Fibroblast of skin of left biceps (primary cell): ENCODE results near the gene FNDC1.
"Not testable (repeated sequence)": the region's sequence is repeated elsewhere in the genome, so short reads cannot be mapped to it uniquely, and the experiment has no call there.

Source experiments
- DNase-seq, 2 experiments: peaks; one replicate each; pipeline ENCODE4 v3.0.0-alpha.2; 2013; ENCODE audit warnings: low read depth in 2 of 2

Gene FNDC1

GRCh38 chr6:159259441-159260125, 90.4 kb downstream of the FNDC1 start:
- no peak for DNase-seq

GRCh38 chr6:159260208-159260607, 91.0 kb downstream of the FNDC1 start:
- DNase-seq: no peak

DNA sequence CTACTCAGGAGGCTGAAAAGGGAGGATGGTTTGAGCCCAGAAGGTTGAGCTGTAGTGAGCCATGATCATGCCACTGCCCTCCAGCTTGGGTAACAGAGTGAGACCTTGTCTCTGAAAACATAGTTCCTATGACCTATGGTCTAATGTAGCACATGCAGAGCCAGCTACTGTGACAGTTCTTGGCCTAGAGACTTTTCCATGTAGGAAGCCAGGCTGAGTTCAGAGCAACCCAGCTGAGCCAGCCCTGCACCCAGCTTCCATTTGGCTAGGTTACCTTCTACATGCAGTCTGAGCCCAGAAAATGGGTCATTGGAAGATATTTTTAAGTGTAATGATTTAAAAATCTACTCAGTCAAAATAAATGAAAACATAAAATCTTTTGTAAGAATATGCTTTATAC, 92.8 kb downstream of the FNDC1 start:
- DNase-seq: no peak

GRCh38 chr6:159262586-159262985, 93.4 kb downstream of the FNDC1 start:
- DNase-seq: no peak

DNA sequence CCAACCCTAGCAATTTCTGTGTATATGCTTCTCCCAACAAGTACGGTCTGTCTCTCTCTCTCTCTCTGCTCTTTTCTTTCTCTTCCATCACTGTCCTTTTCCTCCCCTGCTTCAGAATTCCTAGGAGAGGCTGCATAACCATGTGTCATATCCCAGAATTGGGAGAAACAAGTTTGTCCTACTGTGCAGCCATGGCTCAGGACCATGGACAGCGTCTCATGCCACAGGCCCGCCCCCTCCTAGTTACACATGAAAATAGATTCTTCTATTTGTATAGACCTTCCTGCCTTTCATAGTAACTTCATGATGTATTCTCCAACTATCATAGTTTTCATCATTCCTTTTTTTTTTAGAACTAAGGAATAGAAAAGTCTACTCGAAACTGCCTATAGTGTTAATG, 98.0 kb downstream of the FNDC1 start:
- no peak for DNase-seq

DNA sequence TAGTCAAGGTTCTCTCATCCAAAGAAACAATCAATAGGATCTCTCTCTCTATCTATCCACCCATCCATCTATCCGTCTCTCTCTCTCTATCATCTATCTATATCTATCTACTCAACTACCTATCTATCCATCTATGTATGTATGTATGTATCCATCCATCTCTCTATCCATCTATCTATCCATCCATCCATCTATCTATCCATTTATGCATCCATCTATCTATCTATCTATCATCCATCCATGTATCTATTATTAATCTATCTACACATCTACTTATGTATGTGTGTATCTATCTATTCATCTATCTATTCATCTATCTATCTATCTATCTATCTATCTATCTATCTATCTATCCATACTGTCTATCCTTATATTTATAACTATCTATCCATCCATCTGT, 99.3 kb downstream of the FNDC1 start:
- no peak for DNase-seq

DNA sequence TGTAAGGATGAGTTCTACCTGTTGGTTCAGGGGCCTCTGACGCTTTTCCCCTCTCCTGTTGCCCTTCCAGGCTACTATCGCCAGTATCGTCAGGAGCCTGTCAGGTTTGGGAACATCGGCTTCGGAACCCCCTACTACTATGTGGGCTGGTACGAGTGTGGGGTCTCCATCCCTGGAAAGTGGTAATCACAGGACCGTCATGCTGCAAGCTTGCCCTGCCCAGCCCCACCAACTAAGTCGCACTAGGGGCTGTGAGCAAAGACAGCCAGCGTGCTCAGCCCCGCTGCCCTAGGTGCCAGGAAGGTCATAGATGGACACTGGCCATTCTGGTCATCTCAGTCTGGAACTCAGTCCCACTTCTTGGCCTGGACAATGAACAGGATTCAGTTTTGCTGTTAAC, 102.1 kb downstream of the FNDC1 start:
- no peak for DNase-seq

GRCh38 chr6:159278626-159279025, 109.4 kb downstream of the FNDC1 start:
- no peak for DNase-seq

- DNase-seq: no peak
Observed at GRCh38 chr6:159279790-159280277, 110.6 kb downstream of the FNDC1 start.

DNA sequence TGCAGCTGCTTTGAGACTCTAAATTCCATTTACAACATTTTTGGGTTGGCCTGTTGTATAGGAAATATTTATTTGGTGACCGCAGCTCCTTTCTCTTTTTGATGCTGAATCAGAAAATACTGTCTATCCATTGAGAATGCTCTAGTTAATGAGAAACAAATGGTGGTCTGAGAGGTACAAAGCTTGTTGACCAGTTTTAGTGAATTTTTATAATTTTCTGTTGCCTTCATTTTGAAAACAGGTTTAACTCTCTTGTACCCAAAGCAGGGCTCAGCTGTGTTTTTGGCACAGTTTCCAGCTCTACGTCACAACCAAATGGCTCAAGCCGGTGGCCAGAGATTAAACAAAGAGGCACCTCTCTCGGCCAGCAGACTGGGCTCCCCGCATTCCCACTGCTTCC, 113.2 kb downstream of the FNDC1 start:
- DNase-seq: no peak

DNA sequence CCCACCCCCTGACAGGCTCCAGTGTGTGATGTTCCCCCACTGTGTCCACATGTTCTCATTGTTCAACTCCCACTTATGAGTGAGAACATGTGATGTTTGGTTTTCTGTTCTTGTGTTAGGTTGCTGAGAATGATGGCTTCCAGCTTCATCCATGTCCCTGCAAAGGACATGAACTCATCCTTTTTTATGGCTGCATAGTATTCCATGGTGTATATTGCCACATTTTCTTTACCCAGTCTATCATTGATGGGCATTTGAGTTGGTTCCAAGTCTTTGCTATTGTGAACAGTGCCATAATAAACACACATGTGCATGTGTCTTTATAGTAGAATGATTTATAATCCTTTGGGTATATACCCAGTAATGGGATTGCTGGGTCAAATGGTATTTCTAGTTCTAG, 115.5 kb downstream of the FNDC1 start:
- DNase-seq: not testable (repeated sequence)

DNA sequence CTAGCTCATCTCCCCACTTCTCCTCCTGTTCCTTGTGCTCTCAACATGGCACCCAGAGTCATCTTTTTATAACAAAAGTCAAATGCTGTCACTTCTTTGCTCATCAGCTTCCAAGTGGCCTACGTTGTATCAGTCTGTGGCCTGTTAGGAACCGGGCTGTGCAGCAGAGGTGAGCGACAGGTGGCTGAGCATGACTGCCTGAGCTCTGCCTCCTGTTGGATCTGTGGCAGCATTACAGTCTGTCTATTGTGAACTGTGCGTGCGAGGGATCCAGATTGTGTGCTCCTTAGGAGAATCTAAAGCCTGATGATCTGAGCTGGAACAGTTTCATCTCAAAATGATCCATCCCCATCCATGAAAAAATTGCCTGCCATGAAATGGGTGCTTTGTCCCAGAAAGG, 129.6 kb downstream of the FNDC1 start:
- DNase-seq: no peak

GRCh38 chr6:159299566-159299965, 130.4 kb downstream of the FNDC1 start:
- no peak for DNase-seq

- no peak for DNase-seq
Observed at GRCh38 chr6:159301277-159301676, 132.1 kb downstream of the FNDC1 start.

GRCh38 chr6:159301810-159302593, 132.8 kb downstream of the FNDC1 start:
- DNase-seq: no peak

GRCh38 chr6:159302594-159302992, 133.4 kb downstream of the FNDC1 start:
- DNase-seq: no peak

GRCh38 chr6:159303159-159303558, 134.0 kb downstream of the FNDC1 start:
- no peak for DNase-seq

DNA sequence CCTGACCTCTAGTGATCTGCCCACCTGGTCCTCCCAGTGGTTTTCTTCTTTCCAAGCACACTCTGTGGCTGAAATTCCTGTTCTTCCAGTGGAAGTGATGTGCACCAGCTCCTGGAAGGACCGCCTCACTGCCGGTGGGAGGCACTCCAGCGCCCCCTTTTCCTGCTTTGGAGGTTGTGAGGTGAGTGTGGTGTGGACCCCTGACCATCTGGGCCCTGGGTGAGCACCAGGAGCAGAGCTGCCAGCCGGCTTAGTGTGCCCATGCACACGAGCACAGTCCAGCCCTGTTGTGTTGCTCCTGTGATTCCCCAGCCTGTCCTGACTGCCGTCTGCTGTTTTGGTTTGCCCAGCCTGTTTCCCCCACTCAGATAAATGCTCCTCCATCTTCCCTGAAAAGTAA, 134.6 kb downstream of the FNDC1 start:
- DNase-seq: no peak

DNA sequence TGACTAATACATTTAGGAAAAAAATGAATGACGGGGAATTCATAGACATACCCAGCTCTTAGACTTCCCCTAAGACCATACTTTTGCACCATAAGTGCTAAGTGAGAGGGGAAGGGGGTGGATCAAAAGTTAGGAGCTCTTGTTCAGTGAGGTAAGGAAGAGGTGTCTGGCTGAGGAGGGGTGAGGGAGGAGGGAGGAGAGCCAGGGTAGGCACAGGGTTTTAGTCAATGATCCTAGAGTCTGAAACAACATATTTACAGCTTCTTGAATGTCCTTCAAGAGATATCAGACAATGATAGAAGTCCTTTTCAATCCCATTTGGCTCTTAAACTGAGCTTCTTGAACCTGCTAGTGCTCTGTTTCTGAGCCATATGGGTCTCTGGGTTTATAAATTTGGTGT, 135.4 kb downstream of the FNDC1 start:
- no peak for DNase-seq

- no peak for DNase-seq
Observed at GRCh38 chr6:159305159-159305558, 136.0 kb downstream of the FNDC1 start.

DNA sequence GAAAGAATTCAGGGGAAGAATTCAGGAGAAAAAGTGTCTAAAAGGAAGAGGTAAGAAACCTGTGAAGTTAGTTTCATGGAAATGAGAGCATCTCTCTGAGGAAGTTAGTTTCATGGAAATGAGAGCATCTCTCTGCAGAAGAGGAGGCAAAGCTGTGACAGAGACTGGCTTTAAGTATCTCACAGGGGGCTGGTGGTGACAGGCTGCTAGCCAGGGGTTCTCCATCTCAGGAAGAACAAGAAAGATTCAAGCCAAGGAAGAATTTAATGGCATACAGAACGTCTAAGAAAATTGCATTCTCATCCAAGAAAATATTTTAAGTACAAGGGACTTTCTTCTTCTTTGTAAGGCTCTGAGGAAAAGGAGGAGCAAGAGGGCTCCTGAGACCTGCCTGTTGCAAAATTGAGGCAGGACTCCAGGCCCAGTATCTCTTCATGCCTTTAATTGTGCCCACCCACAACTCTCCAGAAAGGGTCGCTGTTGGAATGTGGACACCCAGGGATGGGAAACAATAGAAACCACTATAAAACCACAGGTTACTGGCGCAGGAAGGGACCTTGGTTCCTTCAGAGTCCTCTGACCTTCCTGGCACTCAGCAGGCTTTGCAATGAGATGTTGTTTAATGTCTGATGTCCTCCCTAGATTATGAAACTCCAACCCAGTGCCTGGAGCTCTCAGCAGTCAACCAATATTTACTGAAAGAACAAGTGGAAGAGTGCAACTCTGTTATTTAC, 136.8 kb downstream of the FNDC1 start:
- no peak for DNase-seq

- DNase-seq: peak in 1 of 2 experiments; percentile 8
Observed at GRCh38 chr6:159307246-159307790, 138.1 kb downstream of the FNDC1 start.
